ENCODE measurements around the gene PPARG.

- TF ChIP-seq CTCF (IDR thresholded peaks at IDR 0.05) (no peak), EP300 (IDR thresholded peaks at IDR 0.05; ENCODE audit: low read depth) (no peak), POLR2AphosphoS5 (IDR thresholded peaks at IDR 0.05) (peak in 1 of 3 donors; percentile 47), POLR2A (IDR thresholded peaks at IDR 0.05) (no peak)
Observed at GRCh38 chr3:12292770-12293169, 3.9 kb downstream of the PPARG start.
